ENCODE data around the gene FAM47A. TPM values are rescaled to one million over a fixed set of nuclear protein-coding genes. Genes with fewer than 3 reads are reported as not detected.

FAM47A gene
- total RNA-seq, 4 donors from 2014 or later = not detected

DNA sequence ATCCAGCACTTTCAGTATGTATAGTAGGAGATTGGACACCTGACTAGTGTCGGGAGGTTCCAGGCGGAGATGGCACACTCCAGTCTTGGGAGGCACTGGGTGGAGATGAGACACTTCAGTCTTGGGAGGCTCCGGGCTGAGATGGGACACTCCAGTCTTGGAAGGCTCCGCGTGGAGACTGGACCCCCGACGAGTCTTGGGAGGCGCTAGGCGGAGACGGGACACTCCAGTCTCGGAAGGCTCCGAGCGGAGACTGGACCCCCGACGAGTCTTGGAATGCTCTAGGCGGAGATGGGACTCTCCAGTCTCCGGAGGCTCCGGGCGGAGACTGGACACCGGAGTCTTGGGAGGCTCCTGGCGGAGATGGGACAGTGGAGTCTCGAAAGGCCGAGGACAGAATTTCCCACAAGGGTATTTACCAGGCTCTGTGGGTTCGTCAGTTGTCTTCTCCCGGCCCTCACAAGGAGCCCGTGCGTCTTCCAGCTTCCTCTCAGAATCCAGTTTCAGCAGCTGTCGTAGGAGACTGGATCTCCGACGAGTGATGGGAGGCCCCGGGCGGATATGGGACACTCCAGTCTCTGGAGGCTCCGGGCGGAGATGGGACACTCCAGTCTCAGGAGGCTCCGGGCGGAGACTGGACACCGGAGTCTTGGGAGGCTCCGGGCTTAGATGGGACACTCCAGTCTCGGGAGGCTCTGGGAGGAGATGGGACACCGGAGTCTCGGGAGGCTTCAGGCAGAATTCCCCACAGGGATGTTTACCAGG is 952 bp downstream of the FAM47A start:
- intact Hi-C loops (cut with DNase I) = no loop called here
- H3K9me3 ChIP-seq = no peaks in the 10 kb centered on the region
- no peak overlapping the region for H3K27ac ChIP-seq
- 80 to 85% methylated on average over 1 to 22 of the region's 41 CpGs for WGBS, 2 donors
- no peaks in the 10 kb centered on the region for H3K4me1 ChIP-seq
- no peak for DNase-seq
- no peaks in the 10 kb centered on the region for H3K36me3 ChIP-seq
- H3K27me3 ChIP-seq = no peaks in the 10 kb centered on the region
- no peak overlapping the region for H3K4me3 ChIP-seq
- TF ChIP-seq CTCF (IDR thresholded peaks at IDR 0.05) (no peak), POLR2A (IDR thresholded peaks at IDR 0.05) (no peak)

DNA sequence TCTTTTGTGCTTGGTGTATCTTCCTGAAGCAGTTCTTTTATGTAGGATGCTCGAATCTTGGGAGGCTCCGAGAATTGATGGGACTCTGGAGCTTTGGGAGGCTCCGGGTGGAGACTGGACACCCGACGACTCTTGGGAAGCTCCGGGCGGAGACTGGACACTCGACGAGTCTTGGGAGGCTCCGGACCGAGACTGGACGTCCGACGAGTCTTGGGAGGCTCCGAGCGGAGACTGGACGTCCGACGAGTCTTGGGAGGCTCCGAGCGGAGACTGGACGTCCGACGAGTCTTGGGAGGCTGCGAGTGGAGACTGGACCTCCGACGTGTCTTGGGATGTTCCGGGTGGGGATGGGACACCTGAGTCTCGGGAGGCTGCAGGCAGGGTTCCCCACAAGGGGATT is 1.6 kb downstream of the FAM47A start:
- no peaks in the 10 kb centered on the region for H3K9me3 ChIP-seq
- 95% methylated on average over 16 of the region's 29 CpGs; no CpG with 5 or more reads in 1 of the 2 donors for WGBS, 2 donors
- no peaks in the 10 kb centered on the region for H3K4me1 ChIP-seq
- no peaks in the 10 kb centered on the region for H3K27me3 ChIP-seq
- TF ChIP-seq CTCF (IDR thresholded peaks at IDR 0.05) (no peak), POLR2A (IDR thresholded peaks at IDR 0.05) (no peak)
- no peak overlapping the region for H3K4me3 ChIP-seq
- H3K27ac ChIP-seq = no peak overlapping the region
- intact Hi-C loops (cut with DNase I) = no loop called here
- DNase-seq = no peak
- H3K36me3 ChIP-seq = no peaks in the 10 kb centered on the region

- Histone ChIP-seq H3K9me3 (peaks cover 0 to 12% (median 0%) of the 10 kb centered on the region in 3 donors), H3K4me3 (no peak overlapping the region), H3K36me3 (no peaks in the 10 kb centered on the region), H3K27ac (no peak overlapping the region), H3K27me3 (no peaks in the 10 kb centered on the region), H3K4me1 (no peaks in the 10 kb centered on the region)
- no peak for TF ChIP-seq POLR2A (IDR thresholded peaks at IDR 0.05)
- no peak for TF ChIP-seq CTCF (IDR thresholded peaks at IDR 0.05)
- DNase-seq = no peak
- intact Hi-C loops (cut with DNase I) = no loop called here
- WGBS, 2 donors = no CpG with 5 or more reads among the region's 5 CpGs
These were observed 6.1 kb downstream of the FAM47A start for GRCh38 chrX:34126011-34126410.

DNA sequence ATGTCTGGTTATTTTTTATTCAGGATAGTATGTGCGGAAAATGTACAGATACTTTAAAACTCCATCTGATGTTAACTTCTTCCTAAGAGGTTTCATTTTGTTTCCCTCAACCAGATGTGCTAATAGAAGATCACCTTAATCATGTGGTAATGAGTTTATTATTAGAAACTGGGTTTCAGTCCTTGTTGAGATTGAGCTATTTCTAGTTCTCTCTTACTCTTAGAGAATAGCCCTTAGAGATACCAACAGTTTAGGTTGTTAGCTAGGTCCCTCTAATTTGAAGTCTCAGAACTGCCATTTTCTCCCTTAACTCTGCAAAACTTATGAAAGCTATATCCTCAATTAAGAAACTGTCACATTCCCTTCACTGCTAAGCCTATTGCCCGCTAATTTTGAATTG is 13.0 kb downstream of the FAM47A start:
- WGBS, 2 donors = 41 to 68% methylated on average over 2 of the region's 2 CpGs
- no peak for DNase-seq
- H3K27me3 ChIP-seq = no peaks in the 10 kb centered on the region
- H3K4me1 ChIP-seq = no peaks in the 10 kb centered on the region
- peaks cover 0 to 12% (median 0%) of the 10 kb centered on the region in 3 donors for H3K9me3 ChIP-seq
- H3K27ac ChIP-seq = no peak overlapping the region
- intact Hi-C loops (cut with DNase I) = no loop called here
- TF ChIP-seq CTCF (IDR thresholded peaks at IDR 0.05) (no peak), POLR2A (IDR thresholded peaks at IDR 0.05) (no peak)
- H3K36me3 ChIP-seq = no peaks in the 10 kb centered on the region
- no peak overlapping the region for H3K4me3 ChIP-seq

DNA sequence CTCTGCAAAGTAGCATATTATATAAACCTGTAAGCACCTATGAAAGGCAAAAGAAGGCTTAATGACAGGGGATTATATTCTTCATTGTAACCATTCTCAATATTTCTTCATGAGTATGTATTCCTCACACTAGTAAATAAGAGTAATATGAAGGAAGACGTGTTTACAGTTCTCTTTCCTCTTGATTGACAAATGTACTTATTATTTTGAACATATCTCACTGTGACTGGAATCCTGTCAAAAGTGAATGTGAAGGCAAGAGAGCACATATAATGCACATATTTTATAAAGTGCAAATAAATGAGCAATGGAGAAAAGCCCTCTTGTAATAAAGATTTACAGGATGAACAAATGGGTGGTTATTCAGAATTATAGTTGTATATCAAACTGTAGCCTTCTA is 19.7 kb downstream of the FAM47A start:
- DNase-seq = no peak
- no peak for TF ChIP-seq POLR2A (IDR thresholded peaks at IDR 0.05)
- TF ChIP-seq CTCF (IDR thresholded peaks at IDR 0.05) = no peak
- H3K9me3 ChIP-seq = no peaks in the 10 kb centered on the region
- H3K27ac ChIP-seq = no peak overlapping the region
- H3K4me3 ChIP-seq = no peak overlapping the region
- intact Hi-C loops (cut with DNase I) = no loop called here
- H3K27me3 ChIP-seq = no peaks in the 10 kb centered on the region
- no peaks in the 10 kb centered on the region for H3K4me1 ChIP-seq
- WGBS, 2 donors = 40 to 82% methylated on average over 1 of the region's 1 CpG
- no peaks in the 10 kb centered on the region for H3K36me3 ChIP-seq

Measured in esophagus squamous epithelium (tissue), 5 donors.